SU-DHL-6 (cell line): ENCODE data around the gene FAM186B.

ENCODE experiments used
- H2AFZ ChIP-seq: fragments of 200-600 bp; sonication (generic); 2 replicates; pipeline ENCODE4 v1.6.1; 2014; ENCODE audit warnings: low read depth, mild to moderate bottlenecking, moderate library complexity, mixed read lengths, antibody characterized with exemption, low read length; ENCODE audit not compliant: severe bottlenecking
- H3F3A ChIP-seq: fragments of 200-600 bp; shearing (Covaris generic); 2 replicates; pipeline ENCODE4 v1.6.0; 2016; ENCODE audit warnings: antibody characterized with exemption, mild to moderate bottlenecking; ENCODE audit not compliant: insufficient read depth
- H3K27ac ChIP-seq: fragments of 200-600 bp; sonication (generic); 2 replicates; pipeline ENCODE4 v1.5.1; 2016; ENCODE audit warnings: low read depth, mild to moderate bottlenecking, low read length, moderate library complexity, mixed read lengths
- H3K27me3 ChIP-seq: fragments of 200-600 bp; sonication (generic), shearing (Covaris generic); 2 replicates; pipeline ENCODE4 v1.6.0; 2014; ENCODE audit warnings: mild to moderate bottlenecking, low read length
- H3K36me3 ChIP-seq: fragments of 200-600 bp; sonication (generic); 2 replicates; pipeline ENCODE4 v1.6.1; 2014; ENCODE audit warnings: mild to moderate bottlenecking, low read length, mixed read lengths
- H3K4me2 ChIP-seq: fragments of 300-600, 200-600 bp; shearing (Covaris generic), sonication (generic); 2 replicates; pipeline ENCODE4 v1.6.0; 2014; ENCODE audit warnings: low read length, low read depth, mild to moderate bottlenecking; ENCODE audit not compliant: poor library complexity, severe bottlenecking
- H3K4me3 ChIP-seq: fragments of 200-600 bp; sonication (generic); 2 replicates; pipeline ENCODE4 v1.5.1; 2014; ENCODE audit warnings: antibody characterized with exemption, low read length, mild to moderate bottlenecking, mixed read lengths; ENCODE audit not compliant: insufficient read depth, poor library complexity, severe bottlenecking
- H3K79me2 ChIP-seq: fragments of 200-600 bp; sonication (generic); 2 replicates; pipeline ENCODE4 v1.6.1; 2014; ENCODE audit warnings: mild to moderate bottlenecking, low read length, moderate library complexity; ENCODE audit not compliant: insufficient read depth
- H3K9ac ChIP-seq: fragments of 200-600 bp; sonication (generic); 2 replicates; pipeline ENCODE4 v1.7.0; 2014; ENCODE audit warnings: mild to moderate bottlenecking, low read length
- H3K9me2 ChIP-seq: fragments of 200-600 bp; sonication (generic); replicated peaks from 2 replicates; pipeline ENCODE4 v1.6.1; 2014; ENCODE audit warnings: low read length; ENCODE audit not compliant: insufficient read depth
- H3K9me3 ChIP-seq: fragments of 200-600 bp; sonication (generic); 2 replicates; pipeline ENCODE4 v1.6.1; 2014; ENCODE audit warnings: low read length, mixed read lengths; ENCODE audit not compliant: insufficient read depth
- H4K20me1 ChIP-seq: fragments of 200-600 bp; sonication (generic); 2 replicates; pipeline ENCODE4 v1.6.1; 2014; ENCODE audit warnings: low read depth, mild to moderate bottlenecking, antibody characterized with exemption, low read length, moderate library complexity, mixed read lengths
- EZH2phosphoT487 ChIP-seq: fragments of 200-600 bp; sonication (generic), shearing (Covaris generic); conservative IDR thresholded peaks from 2 replicates; pipeline ENCODE4 v1.6.1; 2018; ENCODE audit warnings: mild to moderate bottlenecking, antibody characterized with exemption, low read length, moderate library complexity, mixed read lengths
- TF ChIP-seq, protein P1 (sequence below): fragments of 200-600 bp; sonication (generic); IDR thresholded peaks from one replicate; pipeline ENCODE4 v1.5.1; 2017; ENCODE audit warnings: antibody characterized with exemption, mild to moderate bottlenecking, low read length, moderate library complexity; ENCODE audit not compliant: insufficient read depth, poor library complexity, severe bottlenecking

The FAM186B gene

DNA sequence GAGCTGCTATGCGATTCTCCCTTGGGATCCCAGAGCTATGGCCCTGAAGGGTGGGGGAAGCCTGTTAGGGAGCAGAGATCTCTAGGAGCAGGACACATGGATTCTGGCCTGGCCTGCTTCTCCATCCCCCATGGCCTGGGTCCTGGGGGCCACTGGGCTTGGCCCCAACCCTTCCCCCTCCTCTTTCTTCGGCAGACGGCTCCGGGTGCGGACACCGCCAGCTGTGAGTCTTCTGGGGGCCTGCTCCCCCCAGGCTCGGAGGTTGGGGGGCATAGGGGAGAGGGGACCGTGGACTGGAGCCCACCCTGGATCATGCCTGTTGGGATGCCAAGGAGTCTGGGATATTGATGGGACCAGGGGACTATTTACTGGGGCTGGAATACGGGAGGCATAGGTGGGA lies 27.0 kb upstream of the FAM186B start:
- Histone ChIP-seq H3K4me3 (no peak overlapping the region), H3K9me2 (no peaks in the 10 kb centered on the region), H3K9ac (no peak overlapping the region), H3K27ac (no peak overlapping the region), H3K4me2 (no peak overlapping the region), H4K20me1 (no peaks in the 10 kb centered on the region), H3K36me3 (no peaks in the 10 kb centered on the region), H3F3A (no peaks in the 10 kb centered on the region), H3K79me2 (no peaks in the 10 kb centered on the region), H3K27me3 (no peaks in the 10 kb centered on the region), H3K9me3 (no peaks in the 10 kb centered on the region), H2AFZ (no peak overlapping the region)
- TF ChIP-seq, protein P1, sequence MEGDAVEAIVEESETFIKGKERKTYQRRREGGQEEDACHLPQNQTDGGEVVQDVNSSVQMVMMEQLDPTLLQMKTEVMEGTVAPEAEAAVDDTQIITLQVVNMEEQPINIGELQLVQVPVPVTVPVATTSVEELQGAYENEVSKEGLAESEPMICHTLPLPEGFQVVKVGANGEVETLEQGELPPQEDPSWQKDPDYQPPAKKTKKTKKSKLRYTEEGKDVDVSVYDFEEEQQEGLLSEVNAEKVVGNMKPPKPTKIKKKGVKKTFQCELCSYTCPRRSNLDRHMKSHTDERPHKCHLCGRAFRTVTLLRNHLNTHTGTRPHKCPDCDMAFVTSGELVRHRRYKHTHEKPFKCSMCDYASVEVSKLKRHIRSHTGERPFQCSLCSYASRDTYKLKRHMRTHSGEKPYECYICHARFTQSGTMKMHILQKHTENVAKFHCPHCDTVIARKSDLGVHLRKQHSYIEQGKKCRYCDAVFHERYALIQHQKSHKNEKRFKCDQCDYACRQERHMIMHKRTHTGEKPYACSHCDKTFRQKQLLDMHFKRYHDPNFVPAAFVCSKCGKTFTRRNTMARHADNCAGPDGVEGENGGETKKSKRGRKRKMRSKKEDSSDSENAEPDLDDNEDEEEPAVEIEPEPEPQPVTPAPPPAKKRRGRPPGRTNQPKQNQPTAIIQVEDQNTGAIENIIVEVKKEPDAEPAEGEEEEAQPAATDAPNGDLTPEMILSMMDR: no peak
- TF ChIP-seq EZH2phosphoT487: no peak

GRCh38 chr12:49631336-49631907 lies 26.0 kb upstream of the FAM186B start:
- no peak for TF ChIP-seq EZH2phosphoT487
- TF ChIP-seq, protein P1: no peak
- Histone ChIP-seq H3K9ac (no peak overlapping the region), H3K4me2 (no peak overlapping the region), H3F3A (no peaks in the 10 kb centered on the region), H2AFZ (no peak overlapping the region), H4K20me1 (no peaks in the 10 kb centered on the region), H3K36me3 (no peaks in the 10 kb centered on the region), H3K27me3 (no peaks in the 10 kb centered on the region), H3K27ac (no peak overlapping the region), H3K9me3 (no peaks in the 10 kb centered on the region), H3K9me2 (no peaks in the 10 kb centered on the region), H3K79me2 (no peaks in the 10 kb centered on the region), H3K4me3 (no peak overlapping the region)

DNA sequence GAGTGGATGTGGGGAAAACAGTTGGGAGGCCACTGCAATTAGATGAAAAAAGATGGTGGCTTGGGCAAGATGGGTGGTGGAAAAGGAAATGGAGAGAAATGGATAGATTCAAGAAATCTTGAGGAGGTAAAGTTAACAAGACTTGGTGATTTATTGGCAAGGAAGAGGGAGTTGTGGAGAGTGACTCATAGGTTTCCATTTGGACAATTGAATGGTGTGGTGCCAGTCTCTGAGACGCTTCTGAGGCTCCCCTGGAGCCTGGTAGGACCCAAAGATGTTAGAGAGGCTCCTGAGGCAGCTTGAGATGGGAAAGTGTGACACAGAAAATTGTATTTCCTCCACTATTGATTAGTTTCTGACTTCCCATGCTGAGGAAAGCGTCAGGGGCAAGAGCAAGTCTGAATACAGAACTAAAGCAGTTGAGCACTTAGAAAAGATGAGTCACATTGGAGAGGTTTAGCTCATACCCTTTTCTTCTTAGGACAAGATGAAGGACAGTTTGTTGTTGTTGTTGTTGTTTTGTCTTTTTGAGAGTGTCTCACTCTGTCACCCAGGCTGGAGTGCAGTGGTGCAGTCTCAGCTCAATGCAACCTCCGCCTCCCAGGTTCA lies 22.4 kb upstream of the FAM186B start:
- H3K27me3 ChIP-seq: no peaks in the 10 kb centered on the region
- H4K20me1 ChIP-seq: no peaks in the 10 kb centered on the region
- H3K27ac ChIP-seq: no peak overlapping the region
- no peak overlapping the region for H3K4me3 ChIP-seq
- H3K9me2 ChIP-seq: no peaks in the 10 kb centered on the region
- TF ChIP-seq EZH2phosphoT487: no peak
- TF ChIP-seq, protein P1: no peak
- H3K9me3 ChIP-seq: no peaks in the 10 kb centered on the region
- H3K79me2 ChIP-seq: no peaks in the 10 kb centered on the region
- H2AFZ ChIP-seq: no peak overlapping the region
- H3K36me3 ChIP-seq: no peaks in the 10 kb centered on the region
- H3K4me2 ChIP-seq: no peak overlapping the region
- H3F3A ChIP-seq: peaks cover 9% of the 10 kb centered on the region
- no peak overlapping the region for H3K9ac ChIP-seq
